HepG2 (cell line): ENCODE data around the gene ASPRV1. TPM values are rescaled to one million over a fixed set of nuclear protein-coding genes. Genes with fewer than 3 reads are reported as not detected.

Experiments
- ASH2L ChIP-seq: fragments of 300-600, 200-600 bp; sonication (generic); IDR thresholded peaks from 2 replicates; pipeline ENCODE4 v1.7.0; 2017; ENCODE audit warnings: low read depth, mild to moderate bottlenecking, moderate library complexity, mixed read lengths, low read length; ENCODE audit not compliant: insufficient read length
- CCAR2 ChIP-seq: fragments of 200-400 bp; formaldehyde crosslinking; optimal IDR thresholded peaks from 2 replicates; pipeline ENCODE3; 2018; ENCODE audit warnings: low read depth, mild to moderate bottlenecking, low read length, moderate library complexity
- CCDC6 ChIP-seq: sonication (generic); formaldehyde crosslinking; IDR thresholded peaks from 2 replicates; pipeline ENCODE4 v1.8.1; 2022; ENCODE audit warnings: mild to moderate bottlenecking, missing genetic modification reagents, moderate library complexity
- HDAC1 ChIP-seq: sonication (generic); formaldehyde crosslinking; IDR thresholded peaks from 2 replicates; pipeline ENCODE4 v1.5.1; 2020; ENCODE audit warnings: mild to moderate bottlenecking, missing genetic modification reagents
- HIC2 ChIP-seq: sonication (generic); formaldehyde crosslinking; IDR thresholded peaks from 2 replicates; pipeline ENCODE4 v1.9.0; 2022; ENCODE audit warnings: low read depth, missing genetic modification reagents
- HNRNPLL ChIP-seq: fragments of 200-400 bp; formaldehyde crosslinking; IDR thresholded peaks from 2 replicates; pipeline ENCODE4 v1.6.1; 2017; ENCODE audit warnings: mild to moderate bottlenecking, low read depth, low read length; ENCODE audit not compliant: poor library complexity, severe bottlenecking
- KDM4B ChIP-seq: sonication (generic); formaldehyde crosslinking; IDR thresholded peaks from 2 replicates; pipeline ENCODE4 v1.4.0; 2020; ENCODE audit warnings: missing genetic modification reagents
- KDM5B ChIP-seq: sonication (generic); formaldehyde crosslinking; IDR thresholded peaks from 2 replicates; pipeline ENCODE4 v1.4.0; 2020; ENCODE audit warnings: missing genetic modification reagents, mild to moderate bottlenecking, borderline replicate concordance
- MIER2 ChIP-seq: IDR thresholded peaks from 2 replicates; pipeline ENCODE4 v1.6.1; 2016; ENCODE audit warnings: missing biosample characterization, missing genetic modification reagents
- MXD4 ChIP-seq: IDR thresholded peaks from 2 replicates; pipeline ENCODE4 v1.6.1; 2016; ENCODE audit warnings: mild to moderate bottlenecking, missing biosample characterization, missing genetic modification reagents
- POLR2AphosphoS5 ChIP-seq: IDR thresholded peaks from 2 replicates; pipeline ENCODE4 v1.6.1; 2012; ENCODE audit warnings: low read depth, low read length
- REPIN1 ChIP-seq: sonication (generic); formaldehyde crosslinking; IDR thresholded peaks from 2 replicates; pipeline ENCODE4 v1.8.0; 2022; ENCODE audit warnings: missing genetic modification reagents, low read depth, mild to moderate bottlenecking, borderline replicate concordance
- TEAD2 ChIP-seq: sonication (generic); formaldehyde crosslinking; IDR thresholded peaks from 2 replicates; pipeline ENCODE4 v1.9.0; 2021; ENCODE audit warnings: missing genetic modification reagents
- TERF1 ChIP-seq: sonication (generic); formaldehyde crosslinking; IDR thresholded peaks from 2 replicates; pipeline ENCODE4 v1.8.0; 2022; ENCODE audit warnings: mild to moderate bottlenecking, missing genetic modification reagents, moderate library complexity
- THYN1 ChIP-seq: sonication (generic); formaldehyde crosslinking; IDR thresholded peaks from 2 replicates; pipeline ENCODE4 v1.8.1; 2023; ENCODE audit warnings: low read depth, mild to moderate bottlenecking, moderate library complexity, missing genetic modification reagents, borderline replicate concordance
- U2AF2 ChIP-seq: fragments of 200-400 bp; formaldehyde crosslinking; IDR thresholded peaks from 2 replicates; pipeline ENCODE4 v1.6.1; 2017; ENCODE audit warnings: low read depth, mild to moderate bottlenecking, low read length
- WIZ ChIP-seq: sonication (generic); formaldehyde crosslinking; IDR thresholded peaks from 2 replicates; pipeline ENCODE4 v1.5.1; 2020; ENCODE audit warnings: mild to moderate bottlenecking, missing genetic modification reagents
- ZBTB8A ChIP-seq: sonication (generic); formaldehyde crosslinking; IDR thresholded peaks from 2 replicates; pipeline ENCODE4 v1.4.0; 2020; ENCODE audit warnings: mild to moderate bottlenecking, low read depth, missing genetic modification reagents, borderline replicate concordance
- ZNF207 ChIP-seq: fragments of 450-650 bp; IDR thresholded peaks from 2 replicates; pipeline ENCODE4 v1.6.1; 2016; ENCODE audit warnings: antibody characterized with exemption, borderline replicate concordance
- ZNF557 ChIP-seq: sonication (generic); formaldehyde crosslinking; IDR thresholded peaks from 2 replicates; pipeline ENCODE4 v1.4.0; 2020; ENCODE audit warnings: missing genetic modification reagents
- ZNF607 ChIP-seq: sonication (generic); formaldehyde crosslinking; IDR thresholded peaks from 2 replicates; pipeline ENCODE4 v1.5.1; 2020; ENCODE audit warnings: missing genetic modification reagents, mild to moderate bottlenecking, borderline replicate concordance
- ZNF652 ChIP-seq: IDR thresholded peaks from 2 replicates; pipeline ENCODE4 v1.6.1; 2016; ENCODE audit warnings: low read depth, borderline replicate concordance
- ZNF674 ChIP-seq: sonication (generic); formaldehyde crosslinking; IDR thresholded peaks from 2 replicates; pipeline ENCODE4 v1.5.0; 2020; ENCODE audit warnings: low read depth, mild to moderate bottlenecking, missing genetic modification reagents
- polyA plus RNA-seq, 8 experiments: library from polyadenylated mRNA; depleted of rRNA in 3 of 8; stranded (reverse) in 7 of 8; unstranded in 1 of 8; fragments of >200 nt; fragmentation: Illumina TruSeq in 4 of 8; extraction: Trizol in 4 of 8; gene quantifications; 2 replicates each; pipeline versions ENCODE4 v1.2.1 to v1.2.3, GENCODE V29; 2011 to 2016; ENCODE audit warnings: low read depth in 4 of 8, missing spikeins in 1 of 8, mixed read lengths in 1 of 8; ENCODE audit not compliant: insufficient read depth in 1 of 8
- total RNA-seq, 5 experiments: library from RNA; depleted of rRNA; stranded (reverse); fragments of >200 nt; fragmentation: Illumina TruSeq; extraction: Trizol; gene quantifications; 2 replicates each; pipeline ENCODE4 v1.2.3, GENCODE V29; 2016; ENCODE audit warnings: low read depth in 1 of 5
- TF ChIP-seq, protein P1 (sequence below): sonication (generic); formaldehyde crosslinking; IDR thresholded peaks from 2 replicates; pipeline ENCODE4 v1.5.0; 2020; ENCODE audit warnings: mild to moderate bottlenecking, missing genetic modification reagents, moderate library complexity

The ASPRV1 gene
- total and polyA plus RNA-seq, 2 of the 13 experiments (the other 11 are each of a cell fraction or from before 2014, with no cell fraction given), result 0.40 to 0.48 TPM

GRCh38 chr2:69914164-69914949, 47.1 kb downstream of the ASPRV1 start (continued):
- no peak for TF ChIP-seq THYN1
- TF ChIP-seq HNRNPLL, result peak; percentile 91
- no peak for TF ChIP-seq ZNF207
- no peak for TF ChIP-seq MIER2 (CRISPR knock-in tag)
- peak; percentile 88 for TF ChIP-seq ZBTB8A
- peak; percentile 90 for TF ChIP-seq HIC2 (CRISPR knock-in tag)
- TF ChIP-seq POLR2AphosphoS5, result peak; percentile 81
- no peak for TF ChIP-seq REPIN1
- no peak; the same call in 1 of the 2 replicates for TF ChIP-seq WIZ (CRISPR knock-in tag)
- TF ChIP-seq CCDC6 (CRISPR knock-in tag), result peak; percentile 95
- no peak; the same call in 1 of the 2 replicates for TF ChIP-seq TEAD2 (CRISPR knock-in tag)
- TF ChIP-seq MXD4 (CRISPR knock-in tag), result peak; percentile 96
- no peak for TF ChIP-seq U2AF2
- TF ChIP-seq, protein P1, sequence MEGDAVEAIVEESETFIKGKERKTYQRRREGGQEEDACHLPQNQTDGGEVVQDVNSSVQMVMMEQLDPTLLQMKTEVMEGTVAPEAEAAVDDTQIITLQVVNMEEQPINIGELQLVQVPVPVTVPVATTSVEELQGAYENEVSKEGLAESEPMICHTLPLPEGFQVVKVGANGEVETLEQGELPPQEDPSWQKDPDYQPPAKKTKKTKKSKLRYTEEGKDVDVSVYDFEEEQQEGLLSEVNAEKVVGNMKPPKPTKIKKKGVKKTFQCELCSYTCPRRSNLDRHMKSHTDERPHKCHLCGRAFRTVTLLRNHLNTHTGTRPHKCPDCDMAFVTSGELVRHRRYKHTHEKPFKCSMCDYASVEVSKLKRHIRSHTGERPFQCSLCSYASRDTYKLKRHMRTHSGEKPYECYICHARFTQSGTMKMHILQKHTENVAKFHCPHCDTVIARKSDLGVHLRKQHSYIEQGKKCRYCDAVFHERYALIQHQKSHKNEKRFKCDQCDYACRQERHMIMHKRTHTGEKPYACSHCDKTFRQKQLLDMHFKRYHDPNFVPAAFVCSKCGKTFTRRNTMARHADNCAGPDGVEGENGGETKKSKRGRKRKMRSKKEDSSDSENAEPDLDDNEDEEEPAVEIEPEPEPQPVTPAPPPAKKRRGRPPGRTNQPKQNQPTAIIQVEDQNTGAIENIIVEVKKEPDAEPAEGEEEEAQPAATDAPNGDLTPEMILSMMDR (CRISPR knock-in tag), result peak; percentile 96
- no peak; the same call in 1 of the 2 replicates for TF ChIP-seq ZNF674 (CRISPR knock-in tag)
- TF ChIP-seq ZNF607 (CRISPR knock-in tag), result peak; percentile 95
- TF ChIP-seq ZNF557 (CRISPR knock-in tag), result peak; percentile 83; the same call in 1 of the 2 replicates
- TF ChIP-seq KDM4B (CRISPR knock-in tag), result peak; percentile 86
- TF ChIP-seq ASH2L, result peak; percentile 84
- 0 out of 2 replicates have a peak, but pooled peaks have one; percentile 41 for TF ChIP-seq ZNF652 (CRISPR knock-in tag)
- TF ChIP-seq CCAR2, result no peak
- peak; percentile 92 for TF ChIP-seq HDAC1
- peak; percentile 96 for TF ChIP-seq KDM5B (CRISPR knock-in tag)
- peak; percentile 77; the same call in 1 of the 2 replicates for TF ChIP-seq TERF1 (CRISPR knock-in tag)
